Measurements from ENCODE around the gene AUTS2.

Gene AUTS2

DNA sequence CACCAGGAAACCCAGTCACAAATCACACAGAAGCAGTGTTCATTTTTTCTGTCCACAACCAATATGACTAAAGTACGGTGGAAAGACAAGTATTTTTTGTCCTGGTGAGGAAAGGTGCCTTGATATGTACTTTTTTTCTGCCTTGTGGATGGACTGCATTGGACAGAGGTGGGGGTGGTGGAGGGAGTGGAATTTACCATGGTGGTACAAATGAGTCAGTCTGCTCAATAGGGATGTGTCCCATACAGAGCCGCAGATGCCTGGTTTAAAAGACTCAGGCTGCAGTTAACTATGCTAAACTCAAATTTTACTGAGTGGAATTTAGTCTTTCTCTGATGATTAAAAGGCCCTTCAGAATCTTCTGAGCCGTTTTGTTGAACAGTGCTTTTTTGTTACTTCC is 859.2 kb downstream of the AUTS2 start:
- no peaks in the 10 kb centered on the region for H3K27me3 ChIP-seq (ENCODE audit: insufficient read depth, poor library complexity, severe bottlenecking)
- no peak for DNase-seq (ENCODE audit: low read depth in 1 of 2, low spot score in 1 of 2)
- TF ChIP-seq SPI1 (IDR thresholded peaks at IDR 0.05; ENCODE audit: borderline replicate concordance, low read depth) (no peak), GABPA (IDR thresholded peaks at IDR 0.05; ENCODE audit: low read depth) (no peak), REST (IDR thresholded peaks at IDR 0.05; ENCODE audit: insufficient replicate concordance, low read depth) (no peak), POLR2AphosphoS5 (IDR thresholded peaks at IDR 0.05; ENCODE audit: low read depth) (no peak), CTCF (IDR thresholded peaks at IDR 0.05; ENCODE audit: insufficient read depth, low read length) (no peak)
- no peak overlapping the region for H3K4me3 ChIP-seq (replicated peaks; ENCODE audit: insufficient read depth, low read length)
- no peak overlapping the region for H3K27ac ChIP-seq (replicated peaks)

DNA sequence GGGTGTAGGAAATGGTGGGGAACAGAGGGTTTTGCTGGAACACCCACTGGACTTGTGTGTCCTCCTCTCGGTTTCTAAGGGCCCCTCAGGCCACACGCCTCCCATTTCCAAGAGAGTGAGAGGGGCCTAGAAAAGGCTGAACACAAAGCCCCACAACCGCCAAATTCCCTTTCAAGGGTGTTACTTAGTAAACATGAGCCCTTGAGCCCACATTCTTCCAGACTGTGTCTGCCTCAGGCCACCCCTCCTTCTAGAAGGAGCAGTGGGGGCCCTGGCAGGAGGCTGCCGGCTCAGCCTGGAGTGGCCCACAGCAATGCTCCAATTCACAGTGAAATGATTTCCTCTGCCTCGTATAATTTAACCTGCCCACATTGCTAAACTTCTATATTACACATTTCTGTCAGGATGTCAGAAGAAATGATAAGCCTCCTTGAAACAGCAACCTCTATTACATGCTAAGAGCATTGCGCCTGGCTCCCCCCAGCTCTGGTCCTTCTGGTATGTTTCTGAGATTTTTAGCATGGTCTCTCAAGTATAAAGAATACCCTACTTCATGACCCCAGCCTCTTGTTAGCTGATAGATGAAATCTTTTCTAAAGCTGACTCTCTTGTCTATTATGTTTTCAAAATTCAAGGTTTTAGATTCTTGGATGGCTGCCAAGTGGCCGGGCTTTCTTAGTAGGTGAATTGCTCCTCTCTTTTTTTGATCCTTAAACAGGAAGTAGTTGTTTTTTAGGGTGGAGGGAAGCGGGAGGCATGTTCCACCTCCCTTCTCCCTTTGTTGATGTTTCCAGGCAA is 859.8 kb downstream of the AUTS2 start:
- no peak for TF ChIP-seq REST (IDR thresholded peaks at IDR 0.05; ENCODE audit: insufficient replicate concordance, low read depth)
- Histone ChIP-seq H3K4me3 (replicated peaks; ENCODE audit: insufficient read depth, low read length) (no peak overlapping the region), H3K27ac (replicated peaks) (no peak overlapping the region), H3K27me3 (ENCODE audit: insufficient read depth, poor library complexity, severe bottlenecking) (no peaks in the 10 kb centered on the region)
- DNase-seq (ENCODE audit: low read depth in 1 of 2, low spot score in 1 of 2), result no peak

GRCh38 chr7:70458745-70459144 is 860.5 kb downstream of the AUTS2 start:
- no peak for TF ChIP-seq GABPA (IDR thresholded peaks at IDR 0.05; ENCODE audit: low read depth)
- no peak for TF ChIP-seq CTCF (IDR thresholded peaks at IDR 0.05; ENCODE audit: insufficient read depth, low read length)
- no peak for TF ChIP-seq POLR2AphosphoS5 (IDR thresholded peaks at IDR 0.05; ENCODE audit: low read depth)
- no peak for TF ChIP-seq REST (IDR thresholded peaks at IDR 0.05; ENCODE audit: insufficient replicate concordance, low read depth)
- TF ChIP-seq SPI1 (IDR thresholded peaks at IDR 0.05; ENCODE audit: borderline replicate concordance, low read depth), result no peak
- Histone ChIP-seq H3K27me3 (ENCODE audit: insufficient read depth, poor library complexity, severe bottlenecking) (no peaks in the 10 kb centered on the region), H3K4me3 (replicated peaks; ENCODE audit: insufficient read depth, low read length) (no peak overlapping the region), H3K27ac (replicated peaks) (no peak overlapping the region)
- no peak for DNase-seq (ENCODE audit: low read depth in 1 of 2, low spot score in 1 of 2)

Data from HL-60 (cell line).